ENCODE measurements around the gene TNF.

TNF gene

DNA sequence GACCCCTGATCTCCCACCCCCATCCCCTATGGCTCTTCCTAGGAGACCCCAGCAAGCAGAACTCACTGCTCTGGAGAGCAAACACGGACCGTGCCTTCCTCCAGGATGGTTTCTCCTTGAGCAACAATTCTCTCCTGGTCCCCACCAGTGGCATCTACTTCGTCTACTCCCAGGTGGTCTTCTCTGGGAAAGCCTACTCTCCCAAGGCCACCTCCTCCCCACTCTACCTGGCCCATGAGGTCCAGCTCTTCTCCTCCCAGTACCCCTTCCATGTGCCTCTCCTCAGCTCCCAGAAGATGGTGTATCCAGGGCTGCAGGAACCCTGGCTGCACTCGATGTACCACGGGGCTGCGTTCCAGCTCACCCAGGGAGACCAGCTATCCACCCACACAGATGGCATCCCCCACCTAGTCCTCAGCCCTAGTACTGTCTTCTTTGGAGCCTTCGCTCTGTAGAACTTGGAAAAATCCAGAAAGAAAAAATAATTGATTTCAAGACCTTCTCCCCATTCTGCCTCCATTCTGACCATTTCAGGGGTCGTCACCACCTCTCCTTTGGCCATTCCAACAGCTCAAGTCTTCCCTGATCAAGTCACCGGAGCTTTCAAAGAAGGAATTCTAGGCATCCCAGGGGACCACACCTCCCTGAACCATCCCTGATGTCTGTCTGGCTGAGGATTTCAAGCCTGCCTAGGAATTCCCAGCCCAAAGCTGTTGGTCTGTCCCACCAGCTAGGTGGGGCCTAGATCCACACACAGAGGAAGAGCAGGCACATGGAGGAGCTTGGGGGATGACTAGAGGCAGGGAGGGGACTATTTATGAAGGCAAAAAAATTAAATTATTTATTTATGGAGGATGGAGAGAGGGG lies 1.9 kb upstream of the TNF start:
- DNase-seq (ENCODE audit: low read depth) = no peak

DNA sequence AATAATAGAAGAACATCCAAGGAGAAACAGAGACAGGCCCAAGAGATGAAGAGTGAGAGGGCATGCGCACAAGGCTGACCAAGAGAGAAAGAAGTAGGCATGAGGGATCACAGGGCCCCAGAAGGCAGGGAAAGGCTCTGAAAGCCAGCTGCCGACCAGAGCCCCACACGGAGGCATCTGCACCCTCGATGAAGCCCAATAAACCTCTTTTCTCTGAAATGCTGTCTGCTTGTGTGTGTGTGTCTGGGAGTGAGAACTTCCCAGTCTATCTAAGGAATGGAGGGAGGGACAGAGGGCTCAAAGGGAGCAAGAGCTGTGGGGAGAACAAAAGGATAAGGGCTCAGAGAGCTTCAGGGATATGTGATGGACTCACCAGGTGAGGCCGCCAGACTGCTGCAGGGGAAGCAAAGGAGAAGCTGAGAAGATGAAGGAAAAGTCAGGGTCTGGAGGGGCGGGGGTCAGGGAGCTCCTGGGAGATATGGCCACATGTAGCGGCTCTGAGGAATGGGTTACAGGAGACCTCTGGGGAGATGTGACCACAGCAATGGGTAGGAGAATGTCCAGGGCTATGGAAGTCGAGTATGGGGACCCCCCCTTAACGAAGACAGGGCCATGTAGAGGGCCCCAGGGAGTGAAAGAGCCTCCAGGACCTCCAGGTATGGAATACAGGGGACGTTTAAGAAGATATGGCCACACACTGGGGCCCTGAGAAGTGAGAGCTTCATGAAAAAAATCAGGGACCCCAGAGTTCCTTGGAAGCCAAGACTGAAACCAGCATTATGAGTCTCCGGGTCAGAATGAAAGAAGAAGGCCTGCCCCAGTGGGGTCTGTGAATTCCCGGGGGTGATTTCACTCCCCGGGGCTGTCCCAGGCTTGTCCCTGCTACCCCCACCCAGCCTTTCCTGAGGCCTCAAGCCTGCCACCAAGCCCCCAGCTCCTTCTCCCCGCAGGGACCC lies 981 bp upstream of the TNF start:
- no peak for DNase-seq (ENCODE audit: low read depth)

DNA sequence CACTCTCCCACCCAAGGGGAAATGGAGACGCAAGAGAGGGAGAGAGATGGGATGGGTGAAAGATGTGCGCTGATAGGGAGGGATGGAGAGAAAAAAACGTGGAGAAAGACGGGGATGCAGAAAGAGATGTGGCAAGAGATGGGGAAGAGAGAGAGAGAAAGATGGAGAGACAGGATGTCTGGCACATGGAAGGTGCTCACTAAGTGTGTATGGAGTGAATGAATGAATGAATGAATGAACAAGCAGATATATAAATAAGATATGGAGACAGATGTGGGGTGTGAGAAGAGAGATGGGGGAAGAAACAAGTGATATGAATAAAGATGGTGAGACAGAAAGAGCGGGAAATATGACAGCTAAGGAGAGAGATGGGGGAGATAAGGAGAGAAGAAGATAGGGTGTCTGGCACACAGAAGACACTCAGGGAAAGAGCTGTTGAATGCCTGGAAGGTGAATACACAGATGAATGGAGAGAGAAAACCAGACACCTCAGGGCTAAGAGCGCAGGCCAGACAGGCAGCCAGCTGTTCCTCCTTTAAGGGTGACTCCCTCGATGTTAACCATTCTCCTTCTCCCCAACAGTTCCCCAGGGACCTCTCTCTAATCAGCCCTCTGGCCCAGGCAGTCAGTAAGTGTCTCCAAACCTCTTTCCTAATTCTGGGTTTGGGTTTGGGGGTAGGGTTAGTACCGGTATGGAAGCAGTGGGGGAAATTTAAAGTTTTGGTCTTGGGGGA lies 754 bp downstream of the TNF start:
- DNase-seq (ENCODE audit: low read depth) = no peak

DNA sequence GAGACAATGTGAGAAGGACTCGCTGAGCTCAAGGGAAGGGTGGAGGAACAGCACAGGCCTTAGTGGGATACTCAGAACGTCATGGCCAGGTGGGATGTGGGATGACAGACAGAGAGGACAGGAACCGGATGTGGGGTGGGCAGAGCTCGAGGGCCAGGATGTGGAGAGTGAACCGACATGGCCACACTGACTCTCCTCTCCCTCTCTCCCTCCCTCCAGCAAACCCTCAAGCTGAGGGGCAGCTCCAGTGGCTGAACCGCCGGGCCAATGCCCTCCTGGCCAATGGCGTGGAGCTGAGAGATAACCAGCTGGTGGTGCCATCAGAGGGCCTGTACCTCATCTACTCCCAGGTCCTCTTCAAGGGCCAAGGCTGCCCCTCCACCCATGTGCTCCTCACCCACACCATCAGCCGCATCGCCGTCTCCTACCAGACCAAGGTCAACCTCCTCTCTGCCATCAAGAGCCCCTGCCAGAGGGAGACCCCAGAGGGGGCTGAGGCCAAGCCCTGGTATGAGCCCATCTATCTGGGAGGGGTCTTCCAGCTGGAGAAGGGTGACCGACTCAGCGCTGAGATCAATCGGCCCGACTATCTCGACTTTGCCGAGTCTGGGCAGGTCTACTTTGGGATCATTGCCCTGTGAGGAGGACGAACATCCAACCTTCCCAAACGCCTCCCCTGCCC lies 1.7 kb downstream of the TNF start:
- no peak for DNase-seq (ENCODE audit: low read depth)

DNA sequence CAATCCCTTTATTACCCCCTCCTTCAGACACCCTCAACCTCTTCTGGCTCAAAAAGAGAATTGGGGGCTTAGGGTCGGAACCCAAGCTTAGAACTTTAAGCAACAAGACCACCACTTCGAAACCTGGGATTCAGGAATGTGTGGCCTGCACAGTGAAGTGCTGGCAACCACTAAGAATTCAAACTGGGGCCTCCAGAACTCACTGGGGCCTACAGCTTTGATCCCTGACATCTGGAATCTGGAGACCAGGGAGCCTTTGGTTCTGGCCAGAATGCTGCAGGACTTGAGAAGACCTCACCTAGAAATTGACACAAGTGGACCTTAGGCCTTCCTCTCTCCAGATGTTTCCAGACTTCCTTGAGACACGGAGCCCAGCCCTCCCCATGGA lies 2.2 kb downstream of the TNF start:
- DNase-seq (ENCODE audit: low read depth) = no peak

DNA sequence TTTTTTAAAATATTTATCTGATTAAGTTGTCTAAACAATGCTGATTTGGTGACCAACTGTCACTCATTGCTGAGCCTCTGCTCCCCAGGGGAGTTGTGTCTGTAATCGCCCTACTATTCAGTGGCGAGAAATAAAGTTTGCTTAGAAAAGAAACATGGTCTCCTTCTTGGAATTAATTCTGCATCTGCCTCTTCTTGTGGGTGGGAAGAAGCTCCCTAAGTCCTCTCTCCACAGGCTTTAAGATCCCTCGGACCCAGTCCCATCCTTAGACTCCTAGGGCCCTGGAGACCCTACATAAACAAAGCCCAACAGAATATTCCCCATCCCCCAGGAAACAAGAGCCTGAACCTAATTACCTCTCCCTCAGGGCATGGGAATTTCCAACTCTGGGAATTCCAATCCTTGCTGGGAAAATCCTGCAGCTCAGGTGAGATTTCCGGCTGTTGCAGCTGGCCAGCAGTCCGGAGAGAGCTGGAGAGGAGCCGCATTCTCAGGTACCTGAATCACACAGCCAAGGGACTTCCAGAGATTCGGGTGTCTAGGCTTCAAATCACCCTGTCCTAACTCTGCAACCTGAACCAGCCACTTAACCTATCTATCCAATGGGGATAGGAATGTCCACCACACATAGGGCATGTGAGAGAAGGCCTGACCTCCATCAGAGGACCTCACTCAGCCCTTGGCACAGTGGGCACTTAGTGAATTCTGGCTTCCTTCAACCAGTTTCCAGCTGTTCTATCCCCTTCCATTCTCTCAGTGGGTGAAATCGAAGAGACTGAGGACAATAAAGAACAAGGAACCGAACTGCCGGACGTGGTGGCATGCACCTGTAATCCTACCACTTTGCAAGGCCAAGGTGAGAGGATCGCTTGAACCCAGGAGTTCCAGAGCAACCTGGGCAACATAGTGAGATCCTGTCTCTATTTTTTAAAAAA lies 3.1 kb downstream of the TNF start:
- DNase-seq (ENCODE audit: low read depth) = no peak

DNA sequence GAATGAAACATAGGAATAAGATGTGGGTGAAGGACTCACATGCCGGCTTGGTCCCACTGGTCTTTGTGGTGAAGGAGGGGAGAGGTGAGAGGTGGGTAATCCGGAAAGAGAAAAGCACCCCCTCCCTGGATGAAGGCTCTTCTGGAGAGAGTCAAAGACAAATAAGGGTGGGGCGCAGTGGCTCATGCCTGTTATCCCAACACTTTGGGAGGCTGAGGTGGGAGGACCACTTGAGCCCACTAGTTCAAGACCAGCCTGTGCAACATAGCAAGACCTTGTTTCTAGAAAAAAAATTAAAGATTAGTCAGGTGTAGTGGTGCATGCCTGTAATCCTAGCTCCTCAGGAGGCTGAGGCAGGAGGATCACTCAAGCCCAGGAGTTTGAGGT lies 3.7 kb downstream of the TNF start:
- no peak for DNase-seq (ENCODE audit: low read depth)

DNA sequence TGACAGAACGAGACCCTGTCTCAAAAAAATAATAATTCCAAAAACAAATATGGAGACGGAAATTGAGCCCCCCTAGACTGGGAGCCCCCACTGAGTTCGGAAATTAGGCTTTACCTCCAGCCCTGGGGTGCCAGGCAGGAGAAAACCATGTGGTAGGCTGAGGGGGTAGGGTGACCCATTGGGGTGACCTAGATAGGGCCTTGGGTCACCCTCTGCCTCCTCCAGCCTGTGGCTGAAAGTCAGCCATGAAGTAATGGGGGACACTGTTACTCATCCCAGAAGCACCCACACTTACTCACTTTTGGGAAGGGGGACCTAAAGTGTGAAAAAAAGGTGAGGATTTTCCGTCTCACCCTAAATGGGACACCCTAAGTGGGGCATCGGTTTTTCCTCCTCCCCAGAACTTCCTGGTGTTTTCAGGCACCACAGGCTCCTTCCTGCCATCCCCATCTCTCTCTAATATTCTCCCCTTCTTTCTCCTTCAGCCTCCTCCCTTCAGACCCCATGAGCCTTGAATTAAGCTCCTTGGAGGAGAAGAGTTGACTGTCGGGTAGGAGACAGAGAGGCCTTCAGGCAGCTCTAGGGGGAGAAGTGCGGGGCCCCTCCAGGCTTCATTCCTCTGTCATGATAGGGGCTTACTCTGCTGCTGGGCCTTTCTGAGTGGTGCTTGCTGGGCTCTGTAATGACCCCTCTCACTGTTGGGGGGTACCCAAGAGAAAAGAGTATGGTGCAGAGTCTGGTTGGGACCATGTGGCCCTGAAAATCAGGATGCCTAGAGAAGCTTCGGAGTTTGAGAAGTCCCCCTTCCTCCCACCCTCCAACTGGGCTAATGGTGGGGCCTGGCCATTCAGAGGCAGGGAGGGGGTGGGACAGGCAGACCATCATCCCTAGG lies 4.4 kb downstream of the TNF start:
- DNase-seq (ENCODE audit: low read depth) = no peak

DNA sequence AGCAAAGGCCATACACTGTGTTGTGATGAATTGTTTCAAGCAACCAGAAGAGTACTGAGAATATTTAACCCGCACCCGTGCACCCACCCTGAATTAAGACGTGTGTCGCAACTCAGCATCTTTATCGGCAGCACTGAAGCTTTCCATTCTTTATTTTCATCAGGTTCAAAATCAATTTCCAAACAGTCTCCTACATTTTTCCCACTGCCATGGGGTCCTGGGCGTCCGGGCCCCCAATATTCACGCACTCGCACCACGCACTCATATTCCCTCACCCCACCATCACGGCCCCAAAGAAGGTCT lies 5.0 kb downstream of the TNF start:
- no peak for DNase-seq (ENCODE audit: low read depth)

DNA sequence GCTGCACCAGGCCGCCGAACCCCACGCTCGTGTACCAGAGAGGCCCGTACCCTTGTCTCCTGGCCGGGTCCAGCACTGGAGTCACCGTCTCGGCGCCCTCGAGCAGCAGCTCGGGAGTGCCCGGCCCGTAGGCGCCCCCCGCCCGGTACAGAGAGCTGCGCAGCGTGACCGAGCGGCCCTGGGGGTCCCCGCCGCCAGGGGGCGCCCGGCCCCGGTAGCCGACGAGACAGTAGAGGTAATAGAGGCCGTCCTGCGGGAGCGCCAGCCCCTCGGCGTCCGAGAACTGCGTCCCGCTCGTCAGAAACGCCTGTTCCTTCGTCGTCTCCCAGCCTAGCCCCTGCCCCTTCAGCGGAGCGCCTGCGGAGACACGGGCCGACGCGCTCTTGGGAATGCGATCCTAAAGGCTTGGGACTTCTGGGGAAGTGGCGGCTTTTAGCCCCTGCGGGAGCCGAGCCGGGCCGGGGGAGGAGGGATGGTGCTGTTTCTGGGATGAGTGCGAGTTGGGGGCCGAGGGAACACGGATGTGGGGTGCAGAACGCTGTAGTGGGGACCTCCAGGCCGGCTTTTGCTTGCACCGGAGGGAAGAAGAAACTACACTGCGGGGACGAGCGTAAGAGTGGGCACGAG lies 5.6 kb downstream of the TNF start:
- peak; percentile 81 for DNase-seq (ENCODE audit: low read depth)

DNA sequence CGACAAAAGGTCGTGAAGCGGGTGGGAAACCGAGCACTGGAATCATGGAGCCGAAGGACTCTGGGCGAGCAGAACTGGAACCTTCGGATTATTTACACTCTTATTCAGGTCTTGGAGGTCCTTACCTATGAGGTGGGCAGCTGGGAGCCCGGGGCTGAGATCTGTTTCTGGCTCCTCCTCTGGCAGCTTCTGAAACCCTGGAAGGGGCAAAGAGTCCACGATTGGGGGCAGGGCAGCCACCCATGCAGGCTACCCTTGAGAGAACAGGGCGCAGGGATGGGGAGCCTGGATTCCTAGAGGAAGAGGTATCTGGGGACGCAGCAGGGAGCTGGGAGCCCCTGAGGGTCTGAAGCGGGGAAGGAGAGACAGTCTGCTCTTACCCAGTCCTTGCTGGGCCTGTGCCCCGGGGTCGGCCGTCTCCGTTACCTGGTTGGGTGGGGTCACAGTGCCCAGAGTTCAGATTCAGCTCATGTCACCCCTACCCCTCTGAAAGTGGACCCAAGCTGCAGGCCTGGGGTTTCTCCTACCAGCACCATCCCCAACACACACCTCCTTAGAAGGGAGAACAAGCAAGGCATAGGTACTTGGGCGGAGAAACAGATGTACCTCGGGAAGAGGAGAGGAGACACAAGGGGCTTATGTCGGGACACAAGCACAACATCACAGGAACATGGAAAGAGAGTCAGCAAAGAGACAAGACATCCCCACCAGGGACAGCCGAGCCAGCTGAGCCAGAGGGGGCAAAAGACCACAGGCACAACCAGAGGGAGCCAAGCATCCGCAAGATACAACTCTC lies 6.3 kb downstream of the TNF start:
- no peak for DNase-seq (ENCODE audit: low read depth)

DNA sequence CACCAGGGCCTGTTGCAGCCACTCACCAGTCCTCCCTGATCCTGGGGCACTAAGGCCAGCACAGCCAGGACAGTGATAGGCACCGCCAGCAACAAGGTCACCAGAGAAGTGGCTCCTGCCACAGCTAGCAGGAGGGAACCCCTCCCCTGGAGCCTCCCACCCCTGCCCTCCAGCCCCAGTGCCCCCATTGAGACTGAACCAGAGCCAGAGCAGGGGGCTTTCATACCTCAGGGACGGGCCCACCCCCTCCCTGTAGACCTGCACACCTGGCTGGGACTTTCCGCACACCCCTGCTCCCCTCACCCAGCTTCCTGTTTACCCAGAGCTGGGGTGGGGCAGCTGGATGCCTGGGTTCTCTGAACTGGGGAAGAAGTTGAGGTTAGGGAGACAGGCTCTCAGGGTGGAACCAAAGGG lies 6.9 kb downstream of the TNF start, which contains the start of gene LTB:
LTB (minus strand) TSS at position 195 of the 414 bp plus-strand sequence; CDS start at position 188, 7 bp downstream.
- DNase-seq (ENCODE audit: low read depth) = no peak

DNA sequence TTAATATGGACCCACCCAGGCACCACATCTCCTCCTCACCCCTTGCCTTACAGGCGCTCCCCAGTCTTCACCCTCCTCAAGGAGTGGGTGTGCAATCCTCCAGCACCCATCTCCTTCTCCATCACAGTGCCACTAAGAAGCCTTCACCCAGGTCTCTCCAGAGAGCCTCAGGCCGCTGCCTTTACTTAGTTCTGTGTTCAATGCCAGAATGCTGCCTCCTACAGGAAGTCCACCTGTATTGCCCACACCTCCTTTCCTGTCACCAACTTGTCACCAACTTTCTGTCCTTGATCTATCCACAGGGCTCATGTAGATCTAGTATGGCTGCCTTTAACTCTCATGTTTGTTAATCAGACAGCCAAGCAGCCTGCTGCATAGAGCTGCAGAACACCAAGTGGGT lies 10.1 kb downstream of the TNF start:
- DNase-seq (ENCODE audit: low read depth) = no peak

DNA sequence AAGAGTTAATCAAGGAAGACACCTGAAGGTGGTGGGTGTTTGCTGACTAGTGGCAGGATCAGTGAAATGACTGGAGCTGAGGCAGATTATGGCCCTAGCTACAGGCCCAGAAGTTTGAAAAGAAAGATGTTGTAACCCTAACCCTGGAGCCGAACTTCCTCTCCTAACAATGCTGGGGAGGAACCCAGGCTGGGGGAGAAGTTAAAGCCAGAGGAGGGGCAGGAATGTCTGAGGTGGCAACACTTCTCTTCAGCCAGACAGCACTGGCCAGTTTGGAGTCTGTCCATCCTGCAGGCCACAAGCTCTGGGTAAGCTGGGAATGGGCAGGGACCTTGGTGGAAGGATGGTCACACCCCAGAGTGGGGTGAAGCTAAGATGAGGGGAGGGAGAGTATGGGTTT lies 10.6 kb downstream of the TNF start, which contains the start of gene LST1:
LST1 (plus strand) TSS at position 270 of the 400 bp plus-strand sequence. CDS start 1,023 bp downstream, outside the sequence.
- DNase-seq (ENCODE audit: low read depth) = no peak

DNA sequence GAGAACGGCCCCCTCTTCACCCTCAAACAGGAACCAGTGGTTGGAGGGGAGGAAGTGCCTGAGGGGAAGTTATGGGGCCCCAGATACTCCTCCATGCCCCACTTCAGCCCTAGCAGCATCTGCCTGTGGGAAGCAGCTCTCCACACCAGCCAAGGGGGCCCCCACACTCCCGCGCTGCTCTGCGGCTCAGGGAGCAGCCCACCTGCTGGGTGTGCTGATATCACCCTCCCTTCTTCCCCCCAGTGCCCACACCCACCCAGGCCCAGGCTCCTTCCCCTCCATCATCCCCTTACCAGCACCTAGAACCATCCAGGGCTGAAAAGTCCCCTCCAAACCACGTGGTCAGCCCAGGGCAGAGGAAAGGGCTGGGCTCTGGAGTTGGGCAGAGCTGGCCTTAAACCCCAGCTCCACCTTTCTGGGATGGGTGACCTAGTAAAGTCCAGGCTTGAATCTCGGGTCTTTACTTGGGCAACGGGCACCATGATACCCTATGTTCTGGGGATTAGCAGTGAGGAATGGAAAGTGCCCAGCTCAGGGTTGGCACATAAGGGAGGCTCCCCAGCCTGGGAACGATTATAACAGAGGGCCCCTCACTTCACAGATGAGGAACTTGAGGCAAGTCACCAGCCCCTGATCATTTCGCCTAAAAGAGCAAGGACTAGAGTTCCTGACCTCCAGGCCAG lies 11.4 kb downstream of the TNF start:
- DNase-seq (ENCODE audit: low read depth) = no peak

DNA sequence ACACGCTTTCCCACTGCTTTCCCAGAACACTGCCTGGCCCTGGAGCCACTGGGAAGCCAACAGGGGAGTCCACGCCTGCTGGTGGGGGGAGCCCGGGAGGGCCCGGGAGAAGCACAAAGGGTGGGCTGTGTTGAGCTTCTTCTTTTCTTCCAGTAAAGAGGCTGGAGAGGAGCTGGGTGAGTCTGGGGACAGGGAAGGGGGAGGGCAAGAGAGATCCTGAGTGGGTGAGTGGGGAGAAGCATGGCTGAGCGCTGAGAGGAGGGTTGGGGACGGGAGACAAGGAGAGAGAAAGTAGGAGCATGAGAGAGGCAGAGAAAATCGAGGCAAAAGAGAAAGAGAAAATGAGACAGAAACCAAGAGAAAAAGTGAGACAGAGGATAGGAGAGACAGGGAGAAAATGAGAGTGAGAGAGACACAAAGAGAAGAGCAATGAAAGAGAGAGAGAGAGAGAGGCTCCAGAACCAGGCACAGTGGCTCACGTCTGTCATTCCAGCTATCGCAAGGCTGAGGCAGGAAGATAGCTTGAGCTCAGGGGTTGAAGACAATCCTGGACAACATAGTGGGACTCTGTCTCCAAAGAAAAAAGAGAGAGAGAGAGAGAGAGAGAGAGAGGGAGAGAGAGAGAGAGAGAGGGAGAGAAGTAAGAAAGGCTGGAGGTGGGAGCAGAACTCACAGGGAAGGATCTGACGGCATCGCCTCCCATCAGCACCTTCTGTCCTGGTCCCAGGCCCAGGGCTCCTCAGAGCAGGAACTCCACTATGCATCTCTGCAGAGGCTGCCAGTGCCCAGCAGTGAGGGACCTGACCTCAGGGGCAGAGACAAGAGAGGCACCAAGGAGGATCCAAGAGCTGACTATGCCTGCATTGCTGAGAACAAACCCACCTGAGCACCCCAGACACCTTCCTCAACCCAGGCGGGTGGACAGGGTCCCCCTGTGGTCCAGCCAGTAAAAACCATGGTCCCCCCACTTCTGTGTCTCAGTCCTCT lies 12.7 kb downstream of the TNF start:
- DNase-seq (ENCODE audit: low read depth) = no peak

Measured in stimulated activated CD8-positive, alpha-beta memory T cell treated with anti-CD3 and anti-CD28 coated beads, Interleukin-15, amount 100 ng/mL, for 1 hour (primary cell).